WERI-Rb-1 (cell line): ENCODE results near the gene RAD51B.

ENCODE experiments used
- DNase-seq: peaks from one replicate; pipeline ENCODE4 v3.0.0-alpha.2; 2020
- H3K27ac ChIP-seq: fragments of 250-450 bp; sonication (Bioruptor Pico); 2 replicates; pipeline ENCODE4 v1.5.1; 2020; ENCODE audit warnings: mild to moderate bottlenecking, moderate library complexity
- H3K27me3 ChIP-seq: fragments of 250-450 bp; sonication (Bioruptor Pico); 2 replicates; pipeline ENCODE4 v1.5.1; 2021; ENCODE audit warnings: mild to moderate bottlenecking, low read depth, moderate library complexity; ENCODE audit not compliant: insufficient read depth, severe bottlenecking
- H3K36me3 ChIP-seq: fragments of 250-450 bp; sonication (Bioruptor Pico); 2 replicates; pipeline ENCODE4 v1.5.1; 2020; ENCODE audit warnings: mild to moderate bottlenecking, moderate library complexity
- H3K4me3 ChIP-seq: 2 replicates; pipeline ENCODE4 v1.5.1; 2011; ENCODE audit warnings: low read depth, mild to moderate bottlenecking, control low read depth, low read length
- H3K9me3 ChIP-seq: fragments of 250-450 bp; sonication (Bioruptor Pico); 2 replicates; pipeline ENCODE4 v1.5.1; 2021; ENCODE audit warnings: mild to moderate bottlenecking, moderate library complexity; ENCODE audit not compliant: severe bottlenecking
- CTCF ChIP-seq: IDR thresholded peaks from 2 replicates; pipeline ENCODE4 v1.5.1; 2011; ENCODE audit warnings: low read depth, mild to moderate bottlenecking, control low read depth, inconsistent platforms, low read length

The RAD51B gene

DNA sequence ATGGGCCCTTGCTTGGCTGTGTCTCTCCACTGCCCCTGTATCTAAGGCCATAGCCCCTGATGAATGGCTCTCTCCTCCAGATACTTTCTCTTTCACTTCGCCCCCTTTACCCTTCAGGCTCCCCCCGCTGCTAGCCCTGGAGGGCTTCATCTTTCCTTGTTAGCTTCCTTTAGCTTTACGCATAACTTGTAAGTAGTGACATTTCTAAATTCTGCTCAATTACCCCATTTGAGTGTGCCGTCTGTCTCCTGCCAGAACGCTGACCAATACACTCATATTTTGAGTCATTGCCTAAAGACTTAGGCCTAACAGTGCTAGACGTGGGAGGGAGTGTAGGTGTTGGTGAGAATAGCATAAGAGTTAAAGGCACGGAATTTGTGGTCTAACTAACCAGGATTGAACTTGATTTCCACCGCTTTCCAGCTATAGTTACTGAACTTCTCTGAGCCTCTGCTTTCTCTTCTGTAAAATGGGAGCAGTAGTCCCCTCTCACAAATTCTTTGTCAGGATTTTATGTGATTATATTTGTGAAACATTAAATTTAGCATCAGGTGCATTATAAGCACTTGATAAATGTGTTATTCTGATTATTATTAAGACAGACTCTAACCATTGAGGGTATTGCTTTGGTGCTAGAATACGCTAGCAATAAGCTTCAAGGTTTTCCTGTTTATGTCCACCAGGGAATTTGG is 844.0 kb downstream of the RAD51B start:
- no peak for TF ChIP-seq CTCF
- H3K27ac ChIP-seq, result no peak overlapping the region
- H3K36me3 ChIP-seq, result no peaks in the 10 kb centered on the region
- no peak for DNase-seq
- H3K4me3 ChIP-seq, result no peak overlapping the region
- no peaks in the 10 kb centered on the region for H3K27me3 ChIP-seq
- peaks cover 6% of the 10 kb centered on the region for H3K9me3 ChIP-seq

DNA sequence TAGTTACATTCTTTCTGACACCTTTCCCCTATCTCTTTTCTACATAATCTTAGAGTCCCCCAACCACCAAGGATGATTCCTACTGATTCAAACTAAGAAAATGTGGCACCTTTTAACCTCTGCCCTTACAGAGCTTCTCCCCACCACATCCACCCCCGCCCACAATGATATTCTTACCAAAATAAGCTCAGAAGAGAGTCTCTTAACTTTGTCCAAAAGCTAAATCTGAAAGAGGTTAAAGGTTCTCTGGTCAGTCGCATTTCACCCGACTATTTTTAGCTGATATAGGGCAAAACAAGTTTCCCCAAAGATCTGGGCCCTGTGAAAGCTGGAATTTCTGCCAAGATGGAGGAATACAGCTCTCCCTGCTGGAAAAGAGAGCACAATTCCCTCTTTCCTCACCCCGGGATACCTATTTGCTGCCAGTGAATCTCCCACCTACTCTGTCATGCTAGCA is 844.7 kb downstream of the RAD51B start:
- DNase-seq, result no peak
- Histone ChIP-seq H3K36me3 (no peaks in the 10 kb centered on the region), H3K27me3 (no peaks in the 10 kb centered on the region), H3K4me3 (no peak overlapping the region), H3K9me3 (peaks cover 6% of the 10 kb centered on the region), H3K27ac (no peak overlapping the region)
- no peak for TF ChIP-seq CTCF

- Histone ChIP-seq H3K27ac (no peak overlapping the region), H3K9me3 (peaks cover 6% of the 10 kb centered on the region), H3K27me3 (no peaks in the 10 kb centered on the region), H3K4me3 (no peak overlapping the region), H3K36me3 (no peaks in the 10 kb centered on the region)
- no peak for TF ChIP-seq CTCF
- DNase-seq, result no peak
Measured at GRCh38 chr14:68665131-68665530, 845.6 kb downstream of the RAD51B start.

DNA sequence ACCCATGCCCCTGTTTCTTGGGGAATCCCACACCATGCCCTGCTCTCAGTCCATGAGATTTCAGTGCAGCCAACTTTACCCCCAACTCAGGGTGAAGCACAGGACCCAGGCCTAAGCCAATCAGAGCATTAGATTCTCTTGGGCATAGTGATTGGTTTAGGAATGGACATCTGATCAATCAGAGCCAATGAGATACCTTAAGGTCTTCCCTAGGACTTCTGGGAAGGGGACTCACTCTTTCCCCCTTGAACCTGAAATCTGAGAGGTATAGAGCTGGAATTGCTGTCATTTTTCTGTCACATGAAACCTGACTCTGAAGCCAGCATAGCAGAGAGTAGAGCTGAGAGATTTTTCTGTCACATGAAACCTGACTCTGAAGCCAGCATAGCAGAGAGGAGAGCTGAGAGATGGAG is 846.2 kb downstream of the RAD51B start:
- TF ChIP-seq CTCF, result no peak
- H3K9me3 ChIP-seq, result peaks cover 6% of the 10 kb centered on the region
- no peak overlapping the region for H3K27ac ChIP-seq
- no peak for DNase-seq
- no peaks in the 10 kb centered on the region for H3K27me3 ChIP-seq
- H3K36me3 ChIP-seq, result no peaks in the 10 kb centered on the region
- H3K4me3 ChIP-seq, result no peak overlapping the region

DNA sequence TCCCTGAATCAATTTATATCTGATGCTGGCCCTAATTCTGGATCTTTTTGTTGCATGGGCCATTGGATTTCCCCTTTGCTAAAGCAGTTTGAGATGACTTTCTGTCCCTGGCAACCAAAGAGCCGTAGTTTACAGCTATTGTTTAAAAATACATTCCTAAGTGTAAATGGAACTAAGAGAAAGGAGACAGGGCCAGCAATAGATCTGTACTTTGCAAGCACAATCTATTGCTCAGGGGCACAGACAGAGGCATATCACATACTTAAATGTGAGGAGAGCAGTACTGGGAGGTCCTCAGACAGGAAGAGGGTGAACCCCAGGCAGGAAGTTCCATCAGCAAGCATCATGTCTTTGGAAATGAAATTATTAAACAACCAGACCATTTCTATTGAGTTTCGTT is 846.7 kb downstream of the RAD51B start:
- no peak for DNase-seq
- Histone ChIP-seq H3K27me3 (no peaks in the 10 kb centered on the region), H3K36me3 (no peaks in the 10 kb centered on the region), H3K9me3 (peaks cover 6% of the 10 kb centered on the region), H3K4me3 (no peak overlapping the region), H3K27ac (no peak overlapping the region)
- TF ChIP-seq CTCF, result no peak

- DNase-seq, result no peak
- Histone ChIP-seq H3K4me3 (no peak overlapping the region), H3K27me3 (no peaks in the 10 kb centered on the region), H3K9me3 (peaks cover 6% of the 10 kb centered on the region), H3K27ac (no peak overlapping the region), H3K36me3 (no peaks in the 10 kb centered on the region)
- no peak for TF ChIP-seq CTCF
Measured at GRCh38 chr14:68666899-68667298, 847.3 kb downstream of the RAD51B start.
